HTR-8/SVneo (cell line): ENCODE measurements around the gene CDK13.
"Not testable (repeated sequence)": the region's sequence is repeated elsewhere in the genome, so short reads cannot be mapped to it uniquely, and the experiment has no call there.

Source experiments
- DNase-seq: peaks from one replicate; pipeline ENCODE4 v3.0.0; 2011; ENCODE audit warnings: low spot score, mixed read lengths; ENCODE audit not compliant: insufficient read length
- FAIRE-seq: peaks from 2 replicates; lab custom pipeline; 2011; peaks lifted over from hg19 to GRCh38; lab: Jason Lieb, UNC

CDK13 gene

DNA sequence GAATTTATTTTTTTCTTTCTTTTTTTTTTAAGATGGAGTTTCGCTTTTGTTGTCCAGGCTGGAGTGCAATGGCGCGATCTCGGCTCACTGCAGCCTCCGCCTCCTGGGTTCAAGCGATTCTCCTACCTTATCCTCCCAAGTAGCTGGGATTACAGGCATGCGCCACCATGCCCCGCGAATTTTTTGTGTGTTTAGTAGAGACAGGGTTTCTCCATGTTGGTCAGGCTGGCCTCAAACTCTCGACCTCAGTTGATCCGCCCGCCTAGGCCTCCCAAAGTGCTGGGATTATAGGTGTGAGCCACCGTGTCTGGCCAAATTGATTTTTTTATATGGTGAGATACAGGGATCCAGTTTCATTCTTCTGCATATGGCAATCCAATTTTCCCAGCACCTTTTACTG is 189.8 kb downstream of the CDK13 start:
- FAIRE-seq, DNase-seq: not testable (repeated sequence)

DNA sequence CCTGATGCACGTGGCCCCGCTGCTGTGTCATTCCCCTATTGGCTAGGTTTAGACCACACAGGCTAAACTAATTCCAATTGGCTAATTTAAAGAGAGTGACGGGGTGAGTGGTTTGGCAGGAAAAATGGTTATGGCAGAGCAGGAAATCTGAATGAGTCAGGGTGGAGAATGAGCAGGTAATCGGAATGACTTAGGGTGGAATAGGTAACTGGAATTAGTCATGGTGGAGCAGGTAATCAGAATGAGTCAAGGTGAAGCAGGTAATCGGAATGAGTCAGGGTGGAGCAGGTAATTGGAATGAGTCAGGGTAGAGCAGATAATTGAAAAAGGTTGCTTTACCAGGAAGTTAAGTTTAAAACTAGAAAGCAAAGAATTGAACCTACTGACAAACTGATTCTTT is 191.9 kb downstream of the CDK13 start:
- not testable (repeated sequence) for FAIRE-seq, DNase-seq

GRCh38 chr7:40145596-40146130 is 195.6 kb downstream of the CDK13 start:
- not testable (repeated sequence) for FAIRE-seq, DNase-seq

DNA sequence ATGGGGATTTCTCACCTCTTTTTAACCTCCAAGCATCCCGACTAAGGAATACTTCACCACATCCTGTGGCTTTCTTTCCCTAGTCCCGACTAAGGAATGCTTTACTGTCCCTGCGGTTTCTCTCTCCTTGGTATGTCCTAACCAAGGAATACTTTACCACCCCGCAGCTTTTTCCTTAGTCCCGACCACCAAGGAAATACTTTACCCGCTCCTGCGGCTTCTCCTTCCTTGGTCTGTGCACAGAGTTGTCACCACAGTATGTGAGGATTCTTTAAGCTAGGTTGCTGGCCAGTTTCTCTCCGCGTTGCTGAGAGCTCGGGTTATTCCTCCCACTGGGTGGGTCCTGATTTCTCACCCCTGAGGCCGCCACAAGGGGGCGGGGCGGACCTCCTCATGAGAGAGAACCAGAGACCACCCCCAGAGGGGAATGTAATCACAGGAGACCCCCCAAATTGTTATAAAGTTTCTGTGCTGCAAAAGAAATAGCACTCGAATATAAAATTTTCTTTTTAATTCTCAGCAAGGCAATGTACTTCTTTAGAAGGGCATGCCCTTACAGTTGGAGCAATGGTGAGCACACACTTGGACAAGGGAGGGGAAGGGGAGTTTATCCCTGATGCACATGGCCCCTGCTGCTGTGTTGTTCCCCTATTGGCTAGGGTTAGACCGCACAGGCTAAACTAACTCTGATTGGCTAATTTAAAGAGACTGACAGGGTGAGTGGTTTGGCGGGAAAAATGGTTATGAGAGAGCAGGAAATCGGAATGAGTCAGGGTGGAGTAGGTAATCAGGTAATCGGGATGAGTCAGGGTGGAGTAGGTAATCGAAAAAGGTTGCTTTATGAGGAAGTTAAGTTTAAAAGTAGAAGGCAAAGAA is 197.6 kb downstream of the CDK13 start:
- DNase-seq (no peak), FAIRE-seq (no peak)

DNA sequence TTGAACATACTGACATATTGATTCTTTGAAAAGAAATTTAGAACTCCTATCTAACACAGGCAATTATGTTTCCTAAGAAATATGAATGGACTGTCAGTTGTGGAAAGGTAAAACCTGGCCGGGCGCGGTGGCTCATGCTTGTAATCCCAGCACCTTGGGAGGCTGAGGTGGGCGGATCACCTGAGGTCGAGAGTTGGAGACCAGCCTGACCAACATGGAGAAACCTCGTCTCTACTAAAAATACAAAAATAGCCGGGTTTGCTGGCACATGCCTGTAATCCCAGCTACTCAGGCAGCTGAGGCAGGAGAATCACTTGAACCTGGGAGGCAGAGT is 198.2 kb downstream of the CDK13 start:
- DNase-seq, FAIRE-seq: not testable (repeated sequence)

DNA sequence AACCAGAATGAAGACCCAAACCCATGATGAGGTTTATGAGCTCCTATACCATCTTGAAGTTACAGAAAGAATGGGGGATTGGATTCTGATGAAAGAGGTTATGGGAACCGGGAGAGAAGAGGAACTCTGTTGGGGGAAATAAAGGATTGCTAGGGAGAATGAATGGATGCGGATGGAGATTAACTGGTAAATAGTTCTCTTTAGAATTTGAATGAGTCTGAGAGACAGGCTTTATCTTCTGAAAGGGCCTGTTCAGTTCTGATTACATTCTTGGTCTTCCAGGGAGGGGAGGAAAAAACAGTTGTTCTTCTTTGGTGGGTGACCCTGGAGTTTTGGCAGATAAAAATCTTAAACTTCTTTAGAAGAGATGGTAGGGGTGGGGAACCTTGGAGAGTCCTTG is 198.6 kb downstream of the CDK13 start:
- DNase-seq = no peak
- no peak for FAIRE-seq
